ENCODE measurements around the gene CLEC4C. TPM values are rescaled to one million over a fixed set of nuclear protein-coding genes. Genes with fewer than 3 reads are reported as not detected.

Gene CLEC4C
- total RNA-seq, 1 donor from 2014 or later, result not detected

DNA sequence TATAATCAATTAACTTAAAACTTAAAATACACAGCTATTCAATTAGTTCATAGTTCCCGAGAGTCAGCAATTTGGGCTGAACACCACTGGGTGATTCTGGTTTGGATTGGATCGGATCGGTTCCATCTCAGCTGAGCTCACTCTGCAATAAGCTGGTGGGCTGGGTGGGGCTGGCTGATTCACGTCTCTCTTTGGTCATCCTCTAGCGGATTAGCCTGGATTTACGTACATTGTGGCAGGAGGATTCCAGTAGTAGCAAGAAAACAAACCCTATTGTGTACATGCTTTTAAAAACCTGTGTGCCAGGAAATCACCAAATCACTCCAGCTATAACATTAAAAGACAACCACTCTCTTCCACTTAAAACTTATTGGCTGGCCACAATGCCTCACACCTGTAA lies 3.2 kb upstream of the CLEC4C start:
- Histone ChIP-seq H3K79me2 (ENCODE audit: low read depth) (no peaks in the 10 kb centered on the region), H3F3A (ENCODE audit: low read depth) (peaks cover 4% of the 10 kb centered on the region), H3K27me3 (no peaks in the 10 kb centered on the region), H2AFZ (replicated peaks) (no peak overlapping the region), H4K20me1 (ENCODE audit: low read depth) (no peaks in the 10 kb centered on the region), H3K36me3 (no peaks in the 10 kb centered on the region), H3K4me2 (no peak overlapping the region), H3K4me3 (no peak overlapping the region), H3K27ac (no peak overlapping the region), H3K9ac (no peak overlapping the region), H3K4me1 (no peaks in the 10 kb centered on the region), H3K9me3 (ENCODE audit: low read depth) (no peaks in the 10 kb centered on the region)
- no peak overlapping the region for H3K4me3 Mint-ChIP-seq
- peaks cover 4% of the 10 kb centered on the region for H3K9me3 Mint-ChIP-seq
- H3K36me3 Mint-ChIP-seq, result no peaks in the 10 kb centered on the region
- no peaks in the 10 kb centered on the region for H3K4me1 Mint-ChIP-seq
- no peaks in the 10 kb centered on the region for H3K27me3 Mint-ChIP-seq (ENCODE audit: insufficient read depth, low read depth)
- no peak overlapping the region for H3K27ac Mint-ChIP-seq
- TF ChIP-seq EZH2phosphoT487 (IDR thresholded peaks at IDR 0.05) (no peak), EZH2 (IDR thresholded peaks at IDR 0.05) (no peak)
- TF ChIP-seq, protein P1, sequence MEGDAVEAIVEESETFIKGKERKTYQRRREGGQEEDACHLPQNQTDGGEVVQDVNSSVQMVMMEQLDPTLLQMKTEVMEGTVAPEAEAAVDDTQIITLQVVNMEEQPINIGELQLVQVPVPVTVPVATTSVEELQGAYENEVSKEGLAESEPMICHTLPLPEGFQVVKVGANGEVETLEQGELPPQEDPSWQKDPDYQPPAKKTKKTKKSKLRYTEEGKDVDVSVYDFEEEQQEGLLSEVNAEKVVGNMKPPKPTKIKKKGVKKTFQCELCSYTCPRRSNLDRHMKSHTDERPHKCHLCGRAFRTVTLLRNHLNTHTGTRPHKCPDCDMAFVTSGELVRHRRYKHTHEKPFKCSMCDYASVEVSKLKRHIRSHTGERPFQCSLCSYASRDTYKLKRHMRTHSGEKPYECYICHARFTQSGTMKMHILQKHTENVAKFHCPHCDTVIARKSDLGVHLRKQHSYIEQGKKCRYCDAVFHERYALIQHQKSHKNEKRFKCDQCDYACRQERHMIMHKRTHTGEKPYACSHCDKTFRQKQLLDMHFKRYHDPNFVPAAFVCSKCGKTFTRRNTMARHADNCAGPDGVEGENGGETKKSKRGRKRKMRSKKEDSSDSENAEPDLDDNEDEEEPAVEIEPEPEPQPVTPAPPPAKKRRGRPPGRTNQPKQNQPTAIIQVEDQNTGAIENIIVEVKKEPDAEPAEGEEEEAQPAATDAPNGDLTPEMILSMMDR (IDR thresholded peaks at IDR 0.05), result no peak
- DNase-seq (ENCODE audit: low spot score), result peak; percentile 69

DNA sequence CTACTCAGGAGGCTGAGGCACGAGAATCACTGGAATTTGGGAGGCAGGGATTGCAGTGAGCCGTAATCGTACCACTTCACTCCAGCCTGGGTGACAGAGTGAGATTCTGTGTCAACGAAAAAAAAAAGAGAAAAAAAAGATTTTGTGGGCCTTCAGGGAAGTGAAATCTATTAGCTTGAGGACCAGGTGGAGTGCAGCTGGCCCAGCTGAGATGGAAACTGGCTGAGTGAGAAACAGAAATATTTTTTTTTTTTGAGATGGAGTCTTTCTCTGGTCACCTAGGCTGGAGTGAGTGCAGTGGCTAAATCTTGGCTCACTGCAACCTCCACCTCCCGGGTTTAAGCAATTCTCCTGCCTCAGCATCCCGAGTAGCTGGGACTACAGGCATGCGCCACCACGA lies 2.3 kb upstream of the CLEC4C start:
- no peak for DNase-seq (ENCODE audit: low spot score)
- no peaks in the 10 kb centered on the region for H3K9me3 ChIP-seq (ENCODE audit: low read depth)
- peaks cover 7% of the 10 kb centered on the region for H3K9me3 Mint-ChIP-seq
- no peak overlapping the region for H2AFZ ChIP-seq (replicated peaks)
- H3K36me3 ChIP-seq, result no peaks in the 10 kb centered on the region
- H3K4me3 Mint-ChIP-seq, result no peak overlapping the region
- no peak overlapping the region for H3K4me3 ChIP-seq
- H4K20me1 ChIP-seq (ENCODE audit: low read depth), result no peaks in the 10 kb centered on the region
- TF ChIP-seq EZH2 (IDR thresholded peaks at IDR 0.05), result no peak
- TF ChIP-seq EZH2phosphoT487 (IDR thresholded peaks at IDR 0.05), result no peak
- TF ChIP-seq, protein P1 (IDR thresholded peaks at IDR 0.05), result no peak
- H3K27me3 ChIP-seq, result no peaks in the 10 kb centered on the region
- peaks cover 4% of the 10 kb centered on the region for H3F3A ChIP-seq (ENCODE audit: low read depth)
- no peaks in the 10 kb centered on the region for H3K4me1 Mint-ChIP-seq
- H3K36me3 Mint-ChIP-seq, result no peaks in the 10 kb centered on the region
- H3K4me1 ChIP-seq, result no peaks in the 10 kb centered on the region
- H3K4me2 ChIP-seq, result no peak overlapping the region
- H3K9ac ChIP-seq, result no peak overlapping the region
- no peak overlapping the region for H3K27ac Mint-ChIP-seq
- no peak overlapping the region for H3K27ac ChIP-seq
- H3K79me2 ChIP-seq (ENCODE audit: low read depth), result no peaks in the 10 kb centered on the region
- H3K27me3 Mint-ChIP-seq (ENCODE audit: insufficient read depth, low read depth), result no peaks in the 10 kb centered on the region

DNA sequence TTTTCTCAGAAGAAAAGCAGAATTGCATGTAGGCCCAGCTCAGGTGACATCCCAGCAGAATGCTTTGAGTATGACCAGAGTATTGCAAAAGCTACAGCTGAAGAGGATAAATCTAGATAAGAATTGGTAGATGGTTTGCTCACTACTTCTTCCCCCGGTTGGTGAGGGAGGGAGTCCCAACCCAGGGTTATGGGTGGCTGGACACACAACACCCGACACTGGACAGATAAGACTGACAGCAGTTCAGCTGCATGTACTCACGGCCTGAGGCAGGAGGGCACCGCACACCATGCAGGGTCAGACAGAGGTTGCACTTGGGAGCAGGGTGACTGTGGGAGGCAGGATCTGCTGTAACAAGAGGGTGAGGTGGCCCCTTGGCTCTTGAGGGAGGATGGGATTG lies 1.7 kb upstream of the CLEC4C start:
- Mint-ChIP-seq H3K27ac (peak overlapping the region; percentile 1), H3K9me3 (peaks cover 10% of the 10 kb centered on the region), H3K4me3 (no peak overlapping the region), H3K36me3 (no peaks in the 10 kb centered on the region), H3K27me3 (ENCODE audit: insufficient read depth, low read depth) (no peaks in the 10 kb centered on the region), H3K4me1 (no peaks in the 10 kb centered on the region)
- H3K9ac ChIP-seq, result no peak overlapping the region
- H3F3A ChIP-seq (ENCODE audit: low read depth), result peaks cover 4% of the 10 kb centered on the region
- H2AFZ ChIP-seq (replicated peaks), result no peak overlapping the region
- no peak for DNase-seq (ENCODE audit: low spot score)
- H3K79me2 ChIP-seq (ENCODE audit: low read depth), result no peaks in the 10 kb centered on the region
- no peak overlapping the region for H3K4me3 ChIP-seq
- no peaks in the 10 kb centered on the region for H3K27me3 ChIP-seq
- no peaks in the 10 kb centered on the region for H4K20me1 ChIP-seq (ENCODE audit: low read depth)
- no peaks in the 10 kb centered on the region for H3K36me3 ChIP-seq
- no peak overlapping the region for H3K27ac ChIP-seq
- TF ChIP-seq, protein P1 (IDR thresholded peaks at IDR 0.05), result no peak
- TF ChIP-seq EZH2phosphoT487 (IDR thresholded peaks at IDR 0.05) (no peak), EZH2 (IDR thresholded peaks at IDR 0.05) (no peak)
- H3K4me1 ChIP-seq, result no peaks in the 10 kb centered on the region
- H3K4me2 ChIP-seq, result no peak overlapping the region
- no peaks in the 10 kb centered on the region for H3K9me3 ChIP-seq (ENCODE audit: low read depth)

All from neural progenitor cell (in vitro differentiated cells).